GM10266 (cell line): ENCODE data around the gene PAX8.

Experiments
- DNase-seq: peaks from one replicate; pipeline ENCODE4 v3.0.0; 2012; ENCODE audit errors: extremely low spot score
- CTCF ChIP-seq: IDR thresholded peaks from 2 replicates; pipeline ENCODE4 v1.5.1; 2012; ENCODE audit warnings: mild to moderate bottlenecking, low read depth; ENCODE audit not compliant: control insufficient read depth, insufficient read depth; ENCODE audit errors: missing control alignments

The PAX8 gene

GRCh38 chr2:113282747-113283533, 4.2 kb upstream of the PAX8 start:
- TF ChIP-seq CTCF = no peak
- DNase-seq = no peak

GRCh38 chr2:113281910-113282746, 3.4 kb upstream of the PAX8 start:
- DNase-seq = no peak
- no peak for TF ChIP-seq CTCF

GRCh38 chr2:113278073-113278741, 514 bp downstream of the PAX8 start:
- TF ChIP-seq CTCF = no peak
- DNase-seq = no peak

GRCh38 chr2:113277474-113278072, 1.1 kb downstream of the PAX8 start:
- no peak for TF ChIP-seq CTCF
- no peak for DNase-seq

- no peak for TF ChIP-seq CTCF
- DNase-seq = no peak
These were observed 1.8 kb downstream of the PAX8 start for GRCh38 chr2:113276761-113277425.

GRCh38 chr2:113276216-113276760, 2.4 kb downstream of the PAX8 start:
- no peak for TF ChIP-seq CTCF
- no peak for DNase-seq
